Subcutaneous adipose tissue (tissue), 4 donors: Measurements from ENCODE around the gene AMH. TPM values are rescaled to one million over a fixed set of nuclear protein-coding genes. Genes with fewer than 3 reads are reported as not detected.

ENCODE experiments used
- CTCF ChIP-seq: fragments of 450-650 bp; IDR thresholded peaks from one replicate; pipeline ENCODE4 v1.5.1; 2016; ENCODE audit warnings: low read depth, mild to moderate bottlenecking, control low read depth, antibody characterized with exemption, moderate library complexity
- total RNA-seq, 4 donors: library from RNA; depleted of rRNA; stranded (reverse); fragments of >200 nt; gene quantifications; one replicate each; pipeline ENCODE4 v1.1.0, GENCODE V29; 2016

AMH gene
- total RNA-seq, 4 donors from 2014 or later, result 0.34 TPM; not detected in 3

DNA sequence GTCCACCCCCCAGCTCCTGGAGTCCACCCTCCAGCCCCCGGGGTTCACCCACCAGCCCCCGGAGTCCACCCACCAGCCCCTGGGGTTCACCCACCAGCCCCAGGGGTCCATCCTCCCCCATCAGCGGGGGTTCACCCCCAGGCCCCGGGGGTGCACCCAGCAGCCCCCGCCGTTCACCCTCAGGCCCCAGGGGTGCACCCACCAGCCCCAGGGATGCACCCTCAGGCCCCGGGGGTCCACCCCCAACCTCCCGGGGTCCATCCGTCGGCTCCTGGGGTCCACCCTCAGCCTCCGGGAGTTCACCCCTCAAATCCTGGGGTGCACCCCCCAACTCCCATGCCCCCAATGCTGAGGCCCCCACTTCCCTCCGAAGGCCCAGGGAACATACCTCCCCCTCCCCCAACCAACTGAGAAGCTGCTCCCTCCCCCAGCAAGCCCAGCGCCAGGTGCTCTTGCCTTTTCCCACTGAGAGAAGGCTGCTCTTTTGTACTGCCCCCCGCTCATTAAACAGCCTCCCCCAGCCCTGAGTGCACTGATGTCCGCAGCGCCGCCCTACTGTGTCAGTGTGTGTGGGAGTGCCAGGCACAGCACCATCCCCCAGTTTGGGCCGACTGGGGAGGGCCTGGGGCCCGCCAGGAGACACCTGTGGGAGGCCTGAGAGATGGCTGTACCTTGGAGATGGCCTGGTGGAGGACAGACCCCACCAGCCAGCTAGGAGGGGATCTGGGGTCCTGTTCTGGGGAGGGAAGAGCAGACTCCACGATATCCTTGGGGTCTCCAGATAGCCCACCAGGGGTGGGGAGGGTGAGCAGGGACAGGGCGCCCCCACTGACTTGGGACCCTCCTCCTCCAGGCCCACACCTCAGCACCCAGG, 750 bp upstream of the AMH start:
- no peak for TF ChIP-seq CTCF

DNA sequence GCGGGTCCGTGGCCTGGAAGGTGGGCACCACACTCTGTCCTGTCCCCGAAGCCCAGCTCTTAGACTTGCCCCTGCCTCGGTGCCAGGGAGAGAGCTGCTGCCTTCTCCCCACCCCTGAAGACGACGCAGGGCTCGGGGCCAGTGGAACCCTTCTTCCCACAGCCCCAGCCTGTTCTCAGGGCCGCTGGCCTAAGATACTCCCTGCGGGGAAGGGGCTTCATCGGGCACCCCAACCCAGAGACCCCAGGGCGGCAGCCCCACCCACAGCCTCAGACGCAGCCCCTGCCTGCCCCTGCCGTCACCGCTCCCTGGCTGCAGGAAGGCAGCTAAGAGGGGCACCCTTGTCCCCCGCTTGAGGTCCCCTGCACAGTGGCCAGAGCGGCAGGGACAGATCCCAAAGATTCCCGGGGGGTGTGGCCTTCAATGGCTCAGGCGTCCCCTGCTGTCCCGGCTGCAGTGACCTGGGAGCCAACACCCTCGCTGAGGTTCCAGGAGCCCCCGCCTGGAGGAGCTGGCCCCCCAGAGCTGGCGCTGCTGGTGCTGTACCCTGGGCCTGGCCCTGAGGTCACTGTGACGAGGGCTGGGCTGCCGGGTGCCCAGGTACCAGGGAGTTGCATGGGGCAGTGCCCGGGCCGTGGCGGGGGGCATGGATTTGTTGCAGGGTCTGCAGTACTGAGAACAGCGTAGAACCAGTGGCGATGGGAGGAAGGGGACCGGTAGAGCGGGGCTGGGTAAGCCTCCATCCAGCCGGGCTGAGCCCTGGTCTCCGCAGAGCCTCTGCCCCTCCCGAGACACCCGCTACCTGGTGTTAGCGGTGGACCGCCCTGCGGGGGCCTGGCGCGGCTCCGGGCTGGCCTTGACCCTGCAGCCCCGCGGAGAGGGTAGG, 1.0 kb downstream of the AMH start:
- no peak for TF ChIP-seq CTCF

DNA sequence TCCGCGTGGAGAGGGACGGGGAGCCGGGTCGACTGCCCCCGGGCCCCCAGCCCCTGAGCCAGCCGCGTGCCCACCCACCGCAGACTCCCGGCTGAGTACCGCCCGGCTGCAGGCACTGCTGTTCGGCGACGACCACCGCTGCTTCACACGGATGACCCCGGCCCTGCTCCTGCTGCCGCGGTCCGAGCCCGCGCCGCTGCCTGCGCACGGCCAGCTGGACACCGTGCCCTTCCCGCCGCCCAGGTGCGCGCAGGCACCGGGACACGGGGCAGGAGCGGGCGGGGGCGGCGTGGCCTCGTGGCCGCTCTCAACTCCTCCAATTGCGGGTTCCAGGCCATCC, 1.6 kb downstream of the AMH start:
- TF ChIP-seq CTCF, result no peak

GRCh38 chr19:2251106-2252054, 2.3 kb downstream of the AMH start:
- TF ChIP-seq CTCF, result no peak

- TF ChIP-seq CTCF, result no peak
These were observed 3.1 kb downstream of the AMH start for GRCh38 chr19:2252055-2252796.

GRCh38 chr19:2252797-2253105, 3.6 kb downstream of the AMH start:
- TF ChIP-seq CTCF, result no peak
